NCI-H1930 (cell line): ENCODE measurements around the gene CCDC15.
"Not testable (repeated sequence)": the region's sequence is repeated elsewhere in the genome, so short reads cannot be mapped to it uniquely, and the experiment has no call there.

ENCODE experiments used
- DNase-seq, 2 experiments: peaks; one replicate each; lab custom pipeline; 2025; lab: John Stamatoyannopoulos, UW

Gene CCDC15

GRCh38 chr11:125081098-125081798 is 127.2 kb downstream of the CCDC15 start:
- DNase-seq, result no peak

DNA sequence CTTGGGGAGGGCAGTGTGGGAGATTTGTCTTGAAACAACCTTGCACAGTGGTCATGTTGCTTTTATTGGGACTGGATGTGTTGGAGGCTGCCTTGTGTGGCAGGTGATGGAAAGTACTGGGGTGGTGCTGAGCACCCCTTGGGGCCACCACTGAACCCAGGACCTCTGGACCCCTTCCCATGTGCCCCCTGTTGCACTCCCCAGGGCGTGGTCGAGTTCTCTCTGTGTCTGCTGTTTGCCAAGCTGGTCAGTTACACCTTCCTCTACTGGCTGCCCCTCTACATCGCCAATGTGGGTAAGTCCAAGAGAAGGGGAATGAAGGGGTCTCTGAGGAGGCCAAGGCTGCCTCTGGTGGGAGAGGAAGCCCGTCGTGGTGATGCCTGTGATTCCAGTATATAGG is 128.0 kb downstream of the CCDC15 start:
- no peak for DNase-seq

GRCh38 chr11:125082611-125083311 is 128.8 kb downstream of the CCDC15 start:
- no peak for DNase-seq

- no peak for DNase-seq
Observed at GRCh38 chr11:125083312-125084056, 129.5 kb downstream of the CCDC15 start.

DNA sequence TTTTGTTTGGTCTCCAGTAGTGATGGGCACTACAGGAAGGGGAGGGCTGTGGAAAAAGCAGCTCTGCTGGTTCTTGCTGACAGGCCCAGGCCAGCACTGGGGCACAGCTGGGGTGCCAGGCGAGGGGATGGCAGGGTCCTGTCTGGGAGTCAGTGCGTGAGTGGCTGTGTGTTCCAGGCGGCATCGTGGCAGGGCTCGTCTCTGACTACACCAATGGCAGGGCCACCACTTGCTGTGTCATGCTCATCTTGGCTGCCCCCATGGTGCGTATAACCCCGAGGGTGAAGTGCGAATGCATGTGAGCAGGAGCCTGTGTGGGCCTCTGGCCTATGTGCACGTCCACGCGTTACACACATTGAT is 130.0 kb downstream of the CCDC15 start:
- no peak for DNase-seq

GRCh38 chr11:125084761-125085231 is 130.8 kb downstream of the CCDC15 start:
- no peak for DNase-seq

DNA sequence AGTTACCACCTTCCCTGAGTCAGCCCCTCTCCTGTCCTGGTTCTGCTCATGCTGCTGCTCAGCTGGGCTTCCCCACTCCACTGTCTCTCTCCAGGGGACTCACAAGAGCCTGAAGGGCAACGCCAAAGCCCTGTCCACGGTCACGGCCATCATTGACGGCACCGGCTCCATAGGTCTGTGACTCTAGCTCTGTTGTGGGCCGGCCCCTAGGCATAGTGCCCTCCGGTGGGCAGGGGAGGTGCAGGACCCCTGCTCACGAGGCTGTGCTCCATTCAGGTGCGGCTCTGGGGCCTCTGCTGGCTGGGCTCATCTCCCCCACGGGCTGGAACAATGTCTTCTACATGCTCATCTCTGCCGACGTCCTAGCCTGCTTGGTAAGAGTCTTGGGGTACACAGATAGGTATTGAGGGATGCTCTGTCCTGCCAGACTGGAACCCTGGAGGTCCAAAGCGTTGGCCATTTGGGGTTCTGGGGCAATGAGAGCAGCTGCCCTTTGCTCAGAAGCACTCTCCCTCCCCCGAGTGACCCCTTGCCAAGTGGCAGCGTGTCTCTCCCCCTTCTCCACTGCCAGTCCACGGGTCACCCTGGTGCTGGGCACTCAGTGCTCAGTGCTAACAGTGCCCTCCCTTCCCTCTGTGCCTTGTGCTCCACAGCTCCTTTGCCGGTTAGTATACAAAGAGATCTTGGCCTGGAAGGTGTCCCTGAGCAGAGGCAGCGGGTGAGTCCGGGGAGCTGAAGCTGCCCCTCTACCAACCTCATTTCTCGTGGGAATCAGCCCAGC is 131.5 kb downstream of the CCDC15 start:
- no peak for DNase-seq

DNA sequence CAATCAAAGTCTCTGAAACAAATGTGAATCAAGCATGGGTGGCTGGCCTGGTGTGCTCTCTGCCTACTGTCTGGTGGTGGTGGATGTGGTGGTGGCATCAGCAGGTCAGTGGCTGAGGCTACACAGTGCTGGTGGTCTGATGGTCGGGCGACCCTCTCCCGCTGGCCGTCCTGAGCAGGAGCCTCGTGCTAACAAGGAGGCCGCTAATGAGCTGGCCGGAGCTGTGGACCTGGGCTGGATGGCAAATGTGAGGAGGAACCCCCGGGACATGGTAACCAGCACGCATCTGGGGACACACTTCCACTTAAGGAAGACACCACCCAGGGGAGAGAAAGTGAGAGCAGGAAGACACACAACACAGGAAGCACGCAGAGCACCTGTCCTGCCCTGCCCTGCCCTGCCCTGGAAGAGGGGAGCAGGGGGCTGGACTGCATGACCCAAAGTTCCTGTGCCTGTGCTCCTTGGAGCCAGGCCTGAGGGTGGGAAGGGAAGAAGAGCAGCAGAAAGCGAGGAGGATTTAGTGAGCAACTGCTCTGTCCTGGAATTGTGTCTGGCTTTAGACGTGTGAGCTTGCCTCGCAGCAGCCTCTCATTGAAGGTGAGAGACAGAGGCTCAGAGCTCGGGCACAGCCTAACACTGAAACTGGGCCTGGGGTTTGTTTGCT is 132.8 kb downstream of the CCDC15 start:
- no peak for DNase-seq

DNA sequence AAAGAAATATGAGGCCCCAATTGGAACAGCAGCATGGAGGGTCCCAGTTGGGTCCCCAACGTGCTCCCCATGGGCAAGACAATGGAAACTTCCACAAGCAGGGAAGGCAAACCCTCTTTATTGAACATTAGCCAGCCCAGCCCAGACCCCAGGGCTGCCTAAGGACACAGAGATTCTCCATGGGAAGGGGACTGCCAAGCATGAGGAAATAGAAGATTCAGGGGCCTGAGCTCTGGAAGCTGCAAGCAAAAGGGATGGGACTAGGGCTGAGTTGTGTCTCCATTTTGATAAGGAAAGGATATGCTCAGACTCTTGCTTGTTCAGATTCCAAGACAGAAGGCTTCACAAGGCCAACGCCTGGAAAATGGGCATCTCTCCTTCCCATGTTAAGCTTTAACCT is 134.1 kb downstream of the CCDC15 start:
- DNase-seq, result no peak

GRCh38 chr11:125088576-125089455 is 134.8 kb downstream of the CCDC15 start:
- no peak for DNase-seq

- not testable (repeated sequence) for DNase-seq
Observed at GRCh38 chr11:125089481-125089880, 135.5 kb downstream of the CCDC15 start.

GRCh38 chr11:125090151-125090550 is 136.1 kb downstream of the CCDC15 start:
- DNase-seq, result not testable (repeated sequence)

DNA sequence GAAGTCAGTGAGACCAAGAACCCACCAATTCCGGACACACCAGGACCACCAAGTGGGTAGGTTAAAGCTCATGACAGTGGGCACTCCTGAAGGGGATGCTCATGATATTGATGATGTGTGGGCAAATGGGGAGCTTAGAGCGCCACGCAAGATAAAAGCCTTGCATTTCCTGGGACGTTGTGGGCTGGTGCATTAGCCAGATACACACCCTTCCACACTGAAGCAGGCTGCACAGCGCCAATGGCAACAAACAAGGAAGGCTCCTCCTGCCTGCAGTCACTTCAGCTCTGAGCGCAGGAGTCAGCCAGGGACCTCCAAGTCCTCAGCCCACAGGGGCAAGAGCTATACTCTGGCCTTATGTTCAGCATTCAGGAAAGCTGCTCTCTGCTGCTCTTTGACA is 136.8 kb downstream of the CCDC15 start:
- DNase-seq, result no peak
